ENCODE results near the gene MAK. TPM values are rescaled to one million over a fixed set of nuclear protein-coding genes. Genes with fewer than 3 reads are reported as not detected.
"Not testable (repeated sequence)": the region's sequence is repeated elsewhere in the genome, so short reads cannot be mapped to it uniquely, and the experiment has no call there.

The MAK gene
- total RNA-seq, 4 donors from 2014 or later, result not detected

DNA sequence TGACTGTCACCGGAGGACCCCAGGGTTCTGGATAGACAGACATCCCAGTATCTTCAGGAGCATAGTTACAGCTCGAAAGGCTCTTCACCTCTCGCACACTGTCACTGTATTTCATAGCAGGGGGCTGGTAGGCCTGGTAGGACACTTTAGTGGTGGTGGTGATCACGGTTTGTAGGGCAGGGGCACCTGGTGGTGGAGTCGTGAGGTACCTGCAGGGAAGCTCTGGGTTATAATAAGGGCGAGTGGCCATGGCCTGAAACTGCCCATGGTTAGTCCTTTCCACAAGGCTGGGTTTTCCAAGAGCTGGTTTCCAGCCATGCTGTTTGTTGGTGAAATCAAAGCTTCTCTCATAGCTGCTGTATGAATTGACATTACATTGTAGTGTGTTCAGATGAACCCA is 35.9 kb upstream of the MAK start:
- intact Hi-C loops (cut with DNase I; ENCODE audit: low total_unique reads), result no loop called here
- TF ChIP-seq CTCF (IDR thresholded peaks at IDR 0.05), result no peak
- no peak for TF ChIP-seq POLR2A (IDR thresholded peaks at IDR 0.05)
- DNase-seq (ENCODE audit: low spot score in 2 of 2), result no peak
- 90 to 93% methylated on average over 6 of the region's 6 CpGs for WGBS, 2 donors
- no peak overlapping the region for H3K4me3 ChIP-seq (ENCODE audit: low read depth, poor library complexity, severe bottlenecking)

GRCh38 chr6:10873374-10873773 is 35.0 kb upstream of the MAK start:
- TF ChIP-seq POLR2A (IDR thresholded peaks at IDR 0.05) (no peak), CTCF (IDR thresholded peaks at IDR 0.05) (no peak)
- DNase-seq (ENCODE audit: low spot score in 2 of 2), result no peak
- no peak overlapping the region for H3K4me3 ChIP-seq (ENCODE audit: low read depth, poor library complexity, severe bottlenecking)
- 26 to 46% methylated on average over 1 of the region's 1 CpG for WGBS, 2 donors
- intact Hi-C loops (cut with DNase I; ENCODE audit: low total_unique reads), result no loop called here

DNA sequence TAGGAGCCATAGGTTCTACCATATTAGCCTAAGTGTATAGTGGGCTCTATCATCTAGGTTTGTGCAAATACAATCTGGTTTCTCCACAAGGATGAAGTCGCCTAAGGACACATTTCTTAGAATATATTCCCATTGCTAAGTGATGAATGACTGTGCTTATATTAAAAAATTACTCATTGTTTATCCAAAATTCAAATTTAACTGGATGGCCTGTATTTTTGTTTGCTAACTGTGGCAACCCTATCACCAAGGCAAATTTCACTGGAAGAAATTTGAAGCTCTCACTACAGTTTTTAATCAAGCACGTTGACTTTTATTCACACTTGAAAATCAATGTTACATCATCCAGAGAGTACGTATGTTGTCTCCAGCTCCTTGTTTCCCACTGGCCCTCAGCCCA is 29.6 kb upstream of the MAK start:
- H3K4me3 ChIP-seq (ENCODE audit: low read depth, poor library complexity, severe bottlenecking), result no peak overlapping the region
- DNase-seq (ENCODE audit: low spot score in 2 of 2), result no peak
- 87 to 89% methylated on average over 3 of the region's 3 CpGs for WGBS, 2 donors
- no peak for TF ChIP-seq POLR2A (IDR thresholded peaks at IDR 0.05)
- no peak for TF ChIP-seq CTCF (IDR thresholded peaks at IDR 0.05)
- intact Hi-C loops (cut with DNase I; ENCODE audit: low total_unique reads), result no loop called here

GRCh38 chr6:10866709-10867108 is 28.4 kb upstream of the MAK start:
- 91 to 92% methylated on average over 3 of the region's 3 CpGs for WGBS, 2 donors
- H3K4me3 ChIP-seq (ENCODE audit: low read depth, poor library complexity, severe bottlenecking); intact Hi-C loops (cut with DNase I; ENCODE audit: low total_unique reads); DNase-seq (ENCODE audit: low spot score in 2 of 2): not testable (repeated sequence)

GRCh38 chr6:10863031-10863430 is 24.7 kb upstream of the MAK start:
- WGBS, 2 donors, result 93 to 98% methylated on average over 7 of the region's 7 CpGs
- H3K4me3 ChIP-seq (ENCODE audit: low read depth, poor library complexity, severe bottlenecking); intact Hi-C loops (cut with DNase I; ENCODE audit: low total_unique reads); DNase-seq (ENCODE audit: low spot score in 2 of 2): not testable (repeated sequence)

GRCh38 chr6:10862361-10862760 is 24.0 kb upstream of the MAK start:
- 91 to 94% methylated on average over 4 of the region's 4 CpGs for WGBS, 2 donors
- H3K4me3 ChIP-seq (ENCODE audit: low read depth, poor library complexity, severe bottlenecking), result no peak overlapping the region
- TF ChIP-seq CTCF (IDR thresholded peaks at IDR 0.05) (no peak), POLR2A (IDR thresholded peaks at IDR 0.05) (no peak)
- intact Hi-C loops (cut with DNase I; ENCODE audit: low total_unique reads), result no loop called here
- no peak for DNase-seq (ENCODE audit: low spot score in 2 of 2)

- TF ChIP-seq CTCF (IDR thresholded peaks at IDR 0.05) (no peak), POLR2A (IDR thresholded peaks at IDR 0.05) (no peak)
- intact Hi-C loops (cut with DNase I; ENCODE audit: low total_unique reads), result no loop called here
- H3K4me3 ChIP-seq (ENCODE audit: low read depth, poor library complexity, severe bottlenecking), result no peak overlapping the region
- DNase-seq (ENCODE audit: low spot score in 2 of 2), result no peak
- 83 to 84% methylated on average over 2 of the region's 2 CpGs for WGBS, 2 donors
Measured at GRCh38 chr6:10861086-10861485, 22.7 kb upstream of the MAK start.

Data from lower leg skin (tissue), 4 donors.